SJCRH30 (cell line): ENCODE results near the gene LAMB4. TPM values are rescaled to one million over a fixed set of nuclear protein-coding genes. Genes with fewer than 3 reads are reported as not detected.

Experiments
- DNase-seq, 2 experiments: peaks; one replicate each; pipeline ENCODE4 v3.0.0-alpha.2; 2015 to 2020
- H3K27ac ChIP-seq: fragments of 250-450 bp; sonication (Bioruptor Pico); 2 replicates; pipeline ENCODE4 v1.5.1; 2020; ENCODE audit warnings: mild to moderate bottlenecking, moderate library complexity
- H3K27me3 ChIP-seq: fragments of 250-450 bp; sonication (Bioruptor Pico); 2 replicates; pipeline ENCODE4 v1.5.1; 2020; ENCODE audit warnings: mild to moderate bottlenecking, moderate library complexity
- H3K36me3 ChIP-seq: fragments of 250-450 bp; sonication (Bioruptor Pico); 2 replicates; pipeline ENCODE4 v1.5.1; 2020; ENCODE audit warnings: mild to moderate bottlenecking, moderate library complexity
- H3K4me1 ChIP-seq: fragments of 250-450 bp; sonication (Bioruptor Pico); 2 replicates; pipeline ENCODE4 v1.5.1; 2020; ENCODE audit warnings: mild to moderate bottlenecking, moderate library complexity
- H3K4me3 ChIP-seq: fragments of 250-450 bp; sonication (Bioruptor Pico); 2 replicates; pipeline ENCODE4 v1.5.1; 2020; ENCODE audit warnings: mild to moderate bottlenecking, moderate library complexity
- H3K9me3 ChIP-seq: fragments of 250-450 bp; sonication (Bioruptor Pico); replicated peaks from 2 replicates; pipeline ENCODE4 v1.5.1; 2020; ENCODE audit warnings: mild to moderate bottlenecking, moderate library complexity
- total RNA-seq: library from RNA; depleted of rRNA; stranded (reverse); fragments of >200 nt; shearing (Covaris generic); gene quantifications from 2 replicates; pipeline ENCODE4 v1.2.3, GENCODE V29; 2014

The LAMB4 gene
- total RNA-seq, 1 experiment from 2014 or later: not detected

DNA sequence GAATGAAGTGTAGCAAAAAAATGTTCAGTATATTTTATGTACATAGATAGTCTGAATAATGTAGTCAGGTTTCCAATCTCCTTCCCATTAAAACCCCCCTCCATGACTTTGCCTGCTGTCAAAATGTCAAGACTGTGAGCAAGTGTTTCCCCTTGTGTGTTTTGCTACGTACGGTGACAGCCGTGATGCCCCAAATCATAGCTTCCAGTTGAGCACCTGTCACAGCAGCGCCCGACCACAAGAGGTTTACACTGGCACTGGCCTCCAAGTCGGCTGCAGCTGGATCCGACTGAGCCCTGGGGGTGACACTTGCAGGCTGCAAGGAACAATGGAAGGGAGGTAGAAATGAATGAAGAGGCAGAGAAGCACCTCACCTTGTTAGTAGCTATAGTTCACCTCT, 62.3 kb downstream of the LAMB4 start:
- peaks cover 12% of the 10 kb centered on the region for H3K4me1 ChIP-seq
- H3K9me3 ChIP-seq: no peaks in the 10 kb centered on the region
- no peaks in the 10 kb centered on the region for H3K27me3 ChIP-seq
- H3K36me3 ChIP-seq: no peaks in the 10 kb centered on the region
- H3K27ac ChIP-seq: no peak overlapping the region
- DNase-seq: peak; percentile 62 to 77
- no peak overlapping the region for H3K4me3 ChIP-seq

GRCh38 chr7:108066486-108066885, 63.7 kb downstream of the LAMB4 start:
- DNase-seq: no peak
- Histone ChIP-seq H3K27me3 (no peaks in the 10 kb centered on the region), H3K4me1 (peaks cover 11% of the 10 kb centered on the region), H3K9me3 (no peaks in the 10 kb centered on the region), H3K36me3 (no peaks in the 10 kb centered on the region), H3K27ac (no peak overlapping the region), H3K4me3 (no peak overlapping the region)

- Histone ChIP-seq H3K9me3 (no peaks in the 10 kb centered on the region), H3K36me3 (no peaks in the 10 kb centered on the region), H3K4me3 (no peak overlapping the region), H3K27me3 (no peaks in the 10 kb centered on the region), H3K4me1 (peaks cover 9% of the 10 kb centered on the region), H3K27ac (no peak overlapping the region)
- DNase-seq: no peak
Observed at GRCh38 chr7:108063520-108063933, 66.6 kb downstream of the LAMB4 start.

DNA sequence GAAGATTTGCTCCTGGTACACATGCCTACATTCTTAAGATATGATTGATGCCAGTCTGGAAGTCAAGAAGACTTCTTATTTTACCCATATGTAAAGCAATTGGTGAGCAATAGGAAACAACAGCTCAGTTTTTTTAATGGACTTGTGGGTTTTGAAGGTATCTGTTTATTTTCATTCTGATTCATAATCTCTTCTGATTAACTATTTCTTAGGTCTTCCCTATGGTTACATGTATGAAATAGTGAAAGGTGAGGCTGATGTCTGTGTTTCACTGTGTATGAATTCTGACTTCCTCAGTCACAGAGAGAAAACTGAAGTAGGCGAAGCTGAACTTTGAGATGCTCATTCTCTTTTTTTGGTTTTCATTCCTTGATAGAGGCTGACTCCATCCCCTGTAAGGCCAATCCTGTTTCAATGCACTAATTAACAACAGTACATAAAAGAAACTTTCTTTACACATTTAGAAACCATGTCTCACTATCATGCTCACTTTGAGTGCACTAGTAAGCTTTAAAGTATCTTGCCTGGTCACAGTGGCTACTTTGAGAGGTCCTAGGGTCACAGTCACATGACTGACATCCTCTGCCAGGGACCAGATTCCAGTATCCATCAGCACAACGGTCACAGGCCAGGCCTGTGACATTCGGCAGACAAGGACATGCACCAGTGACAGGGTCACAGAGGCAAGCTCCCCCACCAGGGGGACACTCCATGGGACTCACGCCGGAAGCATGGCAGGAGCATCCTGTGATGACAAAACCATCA, 67.7 kb downstream of the LAMB4 start:
- Histone ChIP-seq H3K4me1 (peaks cover 10% of the 10 kb centered on the region), H3K36me3 (no peaks in the 10 kb centered on the region), H3K4me3 (no peak overlapping the region), H3K27ac (no peak overlapping the region), H3K27me3 (no peaks in the 10 kb centered on the region), H3K9me3 (no peaks in the 10 kb centered on the region)
- DNase-seq: no peak

- no peak overlapping the region for H3K4me3 ChIP-seq
- DNase-seq: no peak
- no peaks in the 10 kb centered on the region for H3K36me3 ChIP-seq
- H3K27me3 ChIP-seq: no peaks in the 10 kb centered on the region
- H3K27ac ChIP-seq: no peak overlapping the region
- H3K9me3 ChIP-seq: no peaks in the 10 kb centered on the region
- peaks cover 14% of the 10 kb centered on the region for H3K4me1 ChIP-seq
Observed at GRCh38 chr7:108059526-108059925, 70.6 kb downstream of the LAMB4 start.

GRCh38 chr7:108057951-108058481, 72.1 kb downstream of the LAMB4 start:
- Histone ChIP-seq H3K36me3 (no peaks in the 10 kb centered on the region), H3K9me3 (no peaks in the 10 kb centered on the region), H3K4me3 (no peak overlapping the region), H3K27me3 (no peaks in the 10 kb centered on the region), H3K27ac (no peak overlapping the region), H3K4me1 (peaks cover 14% of the 10 kb centered on the region)
- peak; percentile 69 to 86 for DNase-seq

DNA sequence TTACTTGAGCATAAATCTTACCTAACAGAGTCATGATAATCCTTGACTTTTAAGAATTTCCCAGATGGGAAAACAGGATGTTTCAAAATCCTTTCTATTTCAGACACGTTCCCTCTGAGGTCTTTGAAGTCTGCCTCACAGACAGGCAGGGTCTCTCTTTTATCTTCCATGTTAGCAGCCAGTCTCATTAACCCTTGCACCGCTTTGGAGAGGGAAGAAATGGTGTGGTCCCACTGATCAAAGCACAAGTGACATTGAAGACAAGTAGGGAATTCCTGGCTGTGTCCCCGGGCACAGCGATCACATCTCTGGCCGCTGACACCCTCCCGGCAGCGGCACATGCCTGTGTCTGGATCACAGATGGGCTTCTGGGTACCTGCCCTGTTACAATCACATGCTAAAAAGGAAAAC, 74.5 kb downstream of the LAMB4 start:
- Histone ChIP-seq H3K27ac (no peak overlapping the region), H3K4me3 (no peak overlapping the region), H3K9me3 (no peaks in the 10 kb centered on the region), H3K27me3 (no peaks in the 10 kb centered on the region), H3K4me1 (peaks cover 14% of the 10 kb centered on the region), H3K36me3 (no peaks in the 10 kb centered on the region)
- no peak for DNase-seq

DNA sequence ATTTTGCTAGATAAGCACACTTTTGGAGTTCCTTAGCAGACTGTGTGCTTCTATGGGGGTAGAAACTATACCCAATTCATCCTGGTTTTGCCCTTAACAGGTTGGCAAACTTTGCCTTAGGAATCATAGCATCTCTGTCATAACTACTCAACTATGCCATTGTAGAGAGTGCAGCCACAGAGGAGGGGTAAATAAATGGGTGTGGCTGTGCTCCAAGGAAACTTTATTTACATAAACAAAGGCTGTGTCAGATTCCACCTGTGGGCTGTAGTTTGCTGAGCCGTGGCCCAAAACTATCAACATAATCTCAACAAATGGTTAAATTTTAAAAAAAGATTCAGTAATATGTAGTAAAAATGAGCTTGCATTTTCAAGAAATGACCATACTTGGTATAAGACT, 75.6 kb downstream of the LAMB4 start:
- Histone ChIP-seq H3K4me3 (no peak overlapping the region), H3K27ac (no peak overlapping the region), H3K36me3 (no peaks in the 10 kb centered on the region), H3K4me1 (peaks cover 14% of the 10 kb centered on the region), H3K9me3 (no peaks in the 10 kb centered on the region), H3K27me3 (no peaks in the 10 kb centered on the region)
- DNase-seq: no peak

DNA sequence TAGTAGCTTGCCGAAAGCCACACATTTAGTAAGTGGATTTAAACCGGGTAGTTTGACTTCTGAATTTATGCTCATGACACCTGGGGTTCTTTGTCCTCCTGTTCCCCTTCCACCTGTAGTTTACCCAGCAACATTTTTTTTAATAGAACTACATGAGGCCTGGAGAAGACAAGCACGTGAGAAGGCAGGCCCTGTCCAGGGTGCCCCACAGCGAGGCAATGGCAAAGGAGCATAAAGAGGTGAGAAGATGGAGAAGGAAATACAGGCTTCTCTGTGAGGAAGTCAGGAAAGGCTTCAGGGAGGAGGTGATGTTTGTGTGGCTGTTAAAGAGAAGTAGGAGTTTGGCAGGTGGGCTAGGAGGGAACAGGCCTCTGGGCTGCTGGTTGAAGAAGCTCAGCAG, 76.9 kb downstream of the LAMB4 start:
- no peak for DNase-seq
- Histone ChIP-seq H3K27ac (no peak overlapping the region), H3K4me3 (no peak overlapping the region), H3K4me1 (peaks cover 12% of the 10 kb centered on the region), H3K9me3 (no peaks in the 10 kb centered on the region), H3K36me3 (no peaks in the 10 kb centered on the region), H3K27me3 (no peaks in the 10 kb centered on the region)

- H3K36me3 ChIP-seq: no peaks in the 10 kb centered on the region
- H3K9me3 ChIP-seq: no peaks in the 10 kb centered on the region
- no peak overlapping the region for H3K27ac ChIP-seq
- no peak overlapping the region for H3K4me3 ChIP-seq
- H3K4me1 ChIP-seq: no peaks in the 10 kb centered on the region
- H3K27me3 ChIP-seq: no peaks in the 10 kb centered on the region
- DNase-seq: no peak
Observed at GRCh38 chr7:108051454-108051853, 78.7 kb downstream of the LAMB4 start.

GRCh38 chr7:108049962-108050361, 80.2 kb downstream of the LAMB4 start:
- Histone ChIP-seq H3K4me3 (no peak overlapping the region), H3K9me3 (no peaks in the 10 kb centered on the region), H3K36me3 (no peaks in the 10 kb centered on the region), H3K27me3 (no peaks in the 10 kb centered on the region), H3K4me1 (no peaks in the 10 kb centered on the region), H3K27ac (no peak overlapping the region)
- DNase-seq: no peak

DNA sequence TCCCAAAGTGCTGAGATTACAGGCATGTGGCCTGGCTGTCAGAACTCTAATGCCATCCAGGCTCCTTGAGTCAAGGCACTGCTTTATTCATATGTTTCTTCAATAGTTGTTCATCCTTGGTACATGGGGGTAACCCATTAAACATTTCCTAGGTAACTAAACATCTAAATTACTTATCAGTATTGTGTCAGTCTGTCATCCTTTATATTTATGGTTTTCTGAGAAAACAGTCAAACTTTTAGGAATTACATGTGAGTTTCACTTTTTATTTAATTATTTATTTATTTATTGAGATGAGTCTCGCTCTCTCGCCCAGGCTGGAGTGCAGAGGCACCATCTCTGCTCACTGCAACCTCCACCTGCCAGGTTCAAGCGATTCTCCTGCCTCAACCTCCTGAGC, 81.7 kb downstream of the LAMB4 start:
- no peaks in the 10 kb centered on the region for H3K4me1 ChIP-seq
- H3K27me3 ChIP-seq: no peaks in the 10 kb centered on the region
- H3K27ac ChIP-seq: no peak overlapping the region
- H3K36me3 ChIP-seq: no peaks in the 10 kb centered on the region
- H3K4me3 ChIP-seq: no peak overlapping the region
- no peaks in the 10 kb centered on the region for H3K9me3 ChIP-seq
- no peak for DNase-seq

GRCh38 chr7:108046952-108047506, 83.1 kb downstream of the LAMB4 start:
- H3K4me1 ChIP-seq: no peaks in the 10 kb centered on the region
- 0 out of 2 replicates have a peak, but pooled peaks cover 3% of the 10 kb centered on the region for H3K9me3 ChIP-seq
- no peak for DNase-seq
- H3K27me3 ChIP-seq: no peaks in the 10 kb centered on the region
- H3K36me3 ChIP-seq: no peaks in the 10 kb centered on the region
- H3K27ac ChIP-seq: no peak overlapping the region
- no peak overlapping the region for H3K4me3 ChIP-seq

DNA sequence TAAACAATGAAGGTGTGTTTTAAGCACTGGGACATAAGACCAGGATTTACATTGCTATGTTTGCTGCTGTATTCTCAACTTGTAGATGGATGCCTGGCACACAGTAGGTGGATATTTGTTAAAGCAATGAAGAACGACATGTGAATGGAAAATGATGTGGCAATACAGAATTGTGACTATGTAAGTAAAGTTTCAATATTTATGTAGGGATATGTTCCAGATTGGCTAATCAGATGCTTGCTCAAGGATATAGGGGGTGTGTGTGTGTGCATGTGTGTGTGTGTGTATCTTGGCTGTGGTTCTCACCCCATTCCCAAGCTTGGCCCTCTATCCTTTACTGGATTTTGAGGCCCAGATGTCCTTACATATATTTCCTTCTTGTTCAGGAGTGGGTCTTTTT, 84.5 kb downstream of the LAMB4 start:
- Histone ChIP-seq H3K4me3 (no peak overlapping the region), H3K27me3 (no peaks in the 10 kb centered on the region), H3K36me3 (no peaks in the 10 kb centered on the region), H3K27ac (no peak overlapping the region), H3K4me1 (no peaks in the 10 kb centered on the region), H3K9me3 (0 out of 2 replicates have a peak, but pooled peaks cover 3% of the 10 kb centered on the region)
- no peak for DNase-seq

DNA sequence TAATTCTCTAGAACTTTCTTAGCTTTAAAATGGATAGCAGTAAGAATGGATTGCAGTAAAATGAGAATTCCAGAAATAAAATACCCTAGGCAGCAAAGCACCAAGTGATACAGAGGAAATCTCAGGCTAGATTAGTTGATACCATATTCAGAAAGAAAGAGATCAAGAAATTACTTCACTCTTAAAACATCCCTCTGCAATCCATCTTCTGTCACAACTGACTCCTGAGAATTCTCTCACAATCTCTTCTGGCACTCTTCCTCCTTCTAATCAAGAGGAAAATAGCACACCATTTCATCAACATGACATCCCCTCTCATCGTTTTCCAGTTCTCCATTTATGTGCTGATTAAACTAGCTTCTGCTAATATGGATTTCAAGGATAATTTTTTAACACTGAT, 85.0 kb downstream of the LAMB4 start:
- Histone ChIP-seq H3K9me3 (0 out of 2 replicates have a peak, but pooled peaks cover 3% of the 10 kb centered on the region), H3K27me3 (no peaks in the 10 kb centered on the region), H3K4me1 (no peaks in the 10 kb centered on the region), H3K36me3 (no peaks in the 10 kb centered on the region), H3K27ac (no peak overlapping the region), H3K4me3 (no peak overlapping the region)
- no peak for DNase-seq
